Measurements from ENCODE around the gene PROZ. TPM values are rescaled to one million over a fixed set of nuclear protein-coding genes. Genes with fewer than 3 reads are reported as not detected.
A peak's percentile ranks its signal among the peaks of the same experiment; 100 is the strongest.

The PROZ gene
- total and polyA plus RNA-seq, 9 of the 15 experiments (the other 6 are each of a cell fraction or from before 2014, with no cell fraction given): not detected

GRCh38 chr13:113208421-113209335 lies 50.2 kb downstream of the PROZ start, which contains the start of gene PCID2 (continued):
- TF ChIP-seq ZBTB26 (CRISPR knock-in tag; IDR thresholded peaks at IDR 0.05) (no peak), NCOA1 (IDR thresholded peaks at IDR 0.05; ENCODE audit: low read depth) (peak; percentile 97), RB1 (IDR thresholded peaks at IDR 0.05; ENCODE audit: low read depth) (peak; percentile 82), TEAD2 (tag; IDR thresholded peaks at IDR 0.05) (no peak), RBM22 (IDR thresholded peaks at IDR 0.05; ENCODE audit: low read depth, low read length, poor library complexity, severe bottlenecking) (peak; percentile 29), E2F8 (IDR thresholded peaks at IDR 0.05; ENCODE audit: low read depth, partially characterized antibody) (peak; percentile 75), ZBED1 (IDR thresholded peaks at IDR 0.05) (0 out of 2 replicates have a peak, but pooled peaks have one; percentile 33), THRAP3 (IDR thresholded peaks at IDR 0.05; ENCODE audit: borderline replicate concordance) (no peak), FIP1L1 (IDR thresholded peaks at IDR 0.05; ENCODE audit: low read depth, low read length, poor library complexity, severe bottlenecking) (peak; percentile 94), ZC3H4 (CRISPR knock-in tag; IDR thresholded peaks at IDR 0.05; ENCODE audit: borderline replicate concordance) (no peak), GTF2E2 (tag; IDR thresholded peaks at IDR 0.05) (peak; percentile 92), YBX1 (IDR thresholded peaks at IDR 0.05) (no peak), ZNF124 (CRISPR knock-in tag; IDR thresholded peaks at IDR 0.05) (no peak), TAF9B (IDR thresholded peaks at IDR 0.05; ENCODE audit: partially characterized antibody) (peak; percentile 83), MTA2 (IDR thresholded peaks at IDR 0.05; ENCODE audit: low read depth) (no peak), FOXM1 (IDR thresholded peaks at IDR 0.05; ENCODE audit: low read depth) (no peak), FOXM1 (CRISPR knock-in tag; IDR thresholded peaks at IDR 0.05; ENCODE audit: low read depth) (no peak), KLF1 (tag; IDR thresholded peaks at IDR 0.05) (0 out of 2 replicates have a peak, but pooled peaks have one; percentile 29), SMARCB1 (IDR thresholded peaks at IDR 0.05; ENCODE audit: insufficient read length, low read depth) (no peak), ZEB2 (IDR thresholded peaks at IDR 0.05) (peak; percentile 94), BCL6 (CRISPR knock-in tag; IDR thresholded peaks at IDR 0.05) (no peak), SMC3 (conservative IDR thresholded peaks at IDR 0.05; ENCODE audit: insufficient read depth, low read depth, low read length) (no peak), MIER1 (IDR thresholded peaks at IDR 0.05; ENCODE audit: low read depth) (no peak), SAFB (IDR thresholded peaks at IDR 0.05; ENCODE audit: borderline replicate concordance, low read depth, low read length) (no peak), BACH1 (tag; IDR thresholded peaks at IDR 0.05) (no peak), NR2C1 (IDR thresholded peaks at IDR 0.05) (peak; percentile 36; the same call in 1 of the 2 replicates), NR2C1 (tag; IDR thresholded peaks at IDR 0.05) (peak; percentile 69; the same call in 1 of the 2 replicates), ADNP (tag; IDR thresholded peaks at IDR 0.05) (no peak), RFX1 (IDR thresholded peaks at IDR 0.05) (no peak)

Data from K562 (cell line).